HCT116 (cell line): ENCODE results near the gene OPRL1. TPM values are rescaled to one million over a fixed set of nuclear protein-coding genes. Genes with fewer than 3 reads are reported as not detected.

Experiments
- ATAC-seq: fragments of 200-7000 bp; cut with Tn5 transposase; 2 replicates; pipeline ENCODE4 v1.9.1; 2020; ENCODE audit warnings: mild to moderate bottlenecking, moderate library complexity
- BruUV-seq: library from RNA; stranded (reverse); fragments of 400-500 nt; replicated peaks from 2 replicates; lab custom pipeline; 2021; lab: Mats Ljungman, UMichigan
- CTCF ChIA-PET: fragments of 300-600 bp; sonication (Branson Sonifier 250); formaldehyde crosslinking; loops from one replicate; lab custom pipeline; 2021; ENCODE audit warnings: antibody characterized with exemption; lab: Charles Lee
- POLR2A ChIA-PET: fragments of 300-600, 350-600 bp; sonication (Branson Sonifier 250); formaldehyde crosslinking; loops from one replicate; lab custom pipeline; 2021; ENCODE audit warnings: antibody characterized with exemption; lab: Charles Lee
- RAD21 ChIA-PET, 2 experiments: fragments of 300-600 bp; sonication (Branson Sonifier 250); formaldehyde crosslinking; loops; one replicate each; lab custom pipeline; 2023; ENCODE audit warnings: low total read pairs in 2 of 2; ENCODE audit not compliant: uncharacterized antibody in 2 of 2, unreplicated experiment in 2 of 2, low non-redundant PET in 1 of 2; lab: Charles Lee
- DNase-seq: peaks from one replicate; pipeline ENCODE4 v3.0.0-alpha.2; 2010; ENCODE audit warnings: low read depth, low spot score
- H2AFZ ChIP-seq: fragments of 200-600 bp; shearing (Covaris generic), sonication (generic); 2 replicates; pipeline ENCODE4 v1.6.1; 2017; ENCODE audit warnings: low read depth, mixed run types, mixed read lengths, antibody characterized with exemption, low read length; ENCODE audit not compliant: poor library complexity, severe bottlenecking
- H3K27ac ChIP-seq: 2 replicates; pipeline ENCODE4 v1.5.1; 2012; ENCODE audit warnings: low read depth, low read length
- H3K27me3 ChIP-seq: fragments of 200-600 bp; sonication (generic); 2 replicates; pipeline ENCODE4 v1.6.1; 2016; ENCODE audit warnings: mixed run types, low read length, mixed read lengths; ENCODE audit not compliant: insufficient read depth
- H3K36me3 ChIP-seq, 2 experiments: fragments of 200-500 bp in 1 of 2; fragments of 200-600 bp in 1 of 2; sonication (Bioruptor generic) in 1 of 2; sonication (generic) in 1 of 2; 2 replicates each; pipeline versions ENCODE4 v1.5.1 to v1.6.1; 2014 to 2016; ENCODE audit warnings: low read length in 2 of 2, inconsistent platforms in 1 of 2, mixed read lengths in 1 of 2, mixed run types in 1 of 2; ENCODE audit not compliant: insufficient read depth in 2 of 2, control insufficient read depth in 1 of 2
- H3K4me1 ChIP-seq, 2 experiments: fragments of 200-600 bp in 1 of 2; sonication (generic) in 1 of 2; 2 replicates each; pipeline versions ENCODE4 v1.5.1 to v1.6.1; 2012 to 2017; ENCODE audit warnings: low read length in 2 of 2, inconsistent platforms in 1 of 2, mild to moderate bottlenecking in 1 of 2, mixed read lengths in 1 of 2, mixed run types in 1 of 2, moderate library complexity in 1 of 2; ENCODE audit not compliant: insufficient read depth in 2 of 2, control insufficient read depth in 1 of 2
- H3K4me2 ChIP-seq: fragments of 200-600 bp; sonication (generic); 2 replicates; pipeline ENCODE4 v1.6.1; 2017; ENCODE audit warnings: mixed run types, low read length, mixed read lengths
- H3K4me3 ChIP-seq, 2 experiments: fragments of 200-600 bp in 1 of 2; sonication (generic) in 1 of 2; replicated peaks in 1 of 2; 2 replicates each; pipeline ENCODE4 v1.5.1; 2011 to 2016; ENCODE audit warnings: low read length in 2 of 2, control low read depth in 1 of 2, low read depth in 1 of 2, mild to moderate bottlenecking in 1 of 2, mixed read lengths in 1 of 2, mixed run types in 1 of 2
- H3K79me2 ChIP-seq: fragments of 200-600 bp; sonication (generic); 2 replicates; pipeline ENCODE4 v1.6.1; 2017; ENCODE audit warnings: mild to moderate bottlenecking, mixed run types, low read length, moderate library complexity, mixed read lengths; ENCODE audit not compliant: insufficient read depth
- H3K9ac ChIP-seq: fragments of 200-600 bp; sonication (generic); 2 replicates; pipeline ENCODE4 v1.6.1; 2016; ENCODE audit warnings: low read length, mixed read lengths
- H3K9me2 ChIP-seq: fragments of 200-600 bp; sonication (generic), shearing (Covaris generic); 2 replicates; pipeline ENCODE4 v1.6.1; 2017; ENCODE audit warnings: mixed run types, mild to moderate bottlenecking, moderate library complexity; ENCODE audit not compliant: insufficient read depth
- H3K9me3 ChIP-seq, 2 experiments: fragments of 200-500 bp in 1 of 2; fragments of 200-600 bp in 1 of 2; sonication (Bioruptor generic) in 1 of 2; sonication (generic) in 1 of 2; 2 replicates each; pipeline ENCODE4 v1.6.1; 2014 to 2017; ENCODE audit warnings: low read length in 2 of 2, mixed read lengths in 2 of 2, inconsistent platforms in 1 of 2, low read depth in 1 of 2, mild to moderate bottlenecking in 1 of 2, mixed run types in 1 of 2, moderate library complexity in 1 of 2; ENCODE audit not compliant: control insufficient read depth in 1 of 2, insufficient read depth in 1 of 2
- H4K20me1 ChIP-seq: fragments of 200-600 bp; sonication (generic), shearing (Covaris generic); 2 replicates; pipeline ENCODE4 v1.6.1; 2017; ENCODE audit warnings: mixed run types, mild to moderate bottlenecking, moderate library complexity; ENCODE audit not compliant: insufficient read depth
- ATF3 ChIP-seq: IDR thresholded peaks from 2 replicates; pipeline ENCODE4 v1.6.1; 2012
- CEBPB ChIP-seq: IDR thresholded peaks from 2 replicates; pipeline ENCODE4 v1.6.1; 2012; ENCODE audit warnings: low read depth
- CTCF ChIP-seq, 3 experiments: fragments of 200-600 bp in 1 of 3; sonication (generic) in 1 of 3; IDR thresholded peaks in 2 of 3; conservative IDR thresholded peaks in 1 of 3; 2 replicates each; pipeline ENCODE4 v1.5.1; 2012 to 2017; ENCODE audit warnings: low read depth in 2 of 3, low read length in 2 of 3, antibody characterized with exemption in 1 of 3, borderline replicate concordance in 1 of 3, control low read depth in 1 of 3, mild to moderate bottlenecking in 1 of 3, mixed read lengths in 1 of 3, mixed run types in 1 of 3, moderate library complexity in 1 of 3; ENCODE audit not compliant: insufficient read depth in 1 of 3
- EGR1 ChIP-seq: IDR thresholded peaks from 2 replicates; pipeline ENCODE4 v1.6.1; 2012; ENCODE audit warnings: low read depth
- EZH2phosphoT487 ChIP-seq: fragments of 200-600 bp; IDR thresholded peaks from 2 replicates; pipeline ENCODE4 v1.6.1; 2018; ENCODE audit warnings: antibody characterized with exemption, borderline replicate concordance
- FOSL1 ChIP-seq: IDR thresholded peaks from 2 replicates; pipeline ENCODE4 v1.6.1; 2012; ENCODE audit warnings: low read depth
- JUND ChIP-seq: IDR thresholded peaks from 2 replicates; pipeline ENCODE4 v1.6.1; 2012
- MAX ChIP-seq: IDR thresholded peaks from 2 replicates; pipeline ENCODE4 v1.6.1; 2012
- POLR2AphosphoS5 ChIP-seq: IDR thresholded peaks from 2 replicates; pipeline ENCODE4 v1.6.1; 2011; ENCODE audit warnings: mild to moderate bottlenecking, low read depth, low read length, moderate library complexity
- RAD21 ChIP-seq: IDR thresholded peaks from 2 replicates; pipeline ENCODE4 v1.6.1; 2012; ENCODE audit warnings: low read depth, mild to moderate bottlenecking
- REST ChIP-seq: IDR thresholded peaks from 2 replicates; pipeline ENCODE4 v1.6.1; 2012; ENCODE audit warnings: low read depth
- SP1 ChIP-seq: IDR thresholded peaks from 2 replicates; pipeline ENCODE4 v1.6.1; 2012; ENCODE audit warnings: low read depth
- intact Hi-C: fragments of 100-400 bp; cut with micrococcal nuclease; formaldehyde crosslinking; loops from 2 replicates; pipeline ENCODE4 v1.10.0; 2022
- total RNA-seq: library from RNA; stranded (reverse); gene quantifications from one replicate; pipeline ENCODE4 v1.2.1, GENCODE V29; 2021; ENCODE audit not compliant: unreplicated experiment

Gene OPRL1
- total RNA-seq, 1 experiment from 2014 or later, result 1.6 TPM

GRCh38 chr20:64051033-64051452 lies 28.8 kb upstream of the OPRL1 start:
- H3K4me1 ChIP-seq, result peaks cover 16 to 36% of the 10 kb centered on the region in 2 experiments
- no peaks in the 10 kb centered on the region for H3K79me2 ChIP-seq
- H3K9me3 ChIP-seq, result no peaks in the 10 kb centered on the region
- ChIA-PET POLR2A (interaction anchor here (0.6 kb wide), 1 partner anchor 477 kb away, joined by 3 read pairs; no protein-coding TSS in a partner anchor), RAD21 (no interaction called here), CTCF (interaction anchor here (0.8 kb wide), 1 partner anchor 13 kb away, joined by 3 read pairs; no protein-coding TSS in a partner anchor)
- no peak overlapping the region for H3K27ac ChIP-seq
- H3K4me3 ChIP-seq, result no peak overlapping the region
- H3K36me3 ChIP-seq, result no peaks in the 10 kb centered on the region
- no peaks in the 10 kb centered on the region for H3K27me3 ChIP-seq
- H3K9me2 ChIP-seq, result no peaks in the 10 kb centered on the region
- ATAC-seq, result no peak
- BruUV-seq, result no TSS peak
- intact Hi-C loops, result loop anchor here (10.0 kb wide), 1 partner anchor 346 kb away; the partner anchor contains the start of genes ARFRP1 and ZGPAT
- TF ChIP-seq RAD21 (no peak), CEBPB (no peak), EZH2phosphoT487 (no peak), CTCF (IDR thresholded peaks at IDR 0.05 in 2 of 3, conservative IDR thresholded peaks at IDR 0.05 in 1 of 3; ENCODE audit: borderline replicate concordance in 1 of 3, insufficient read depth in 1 of 3, low read depth in 2 of 3, low read length in 2 of 3) (no peak), REST (no peak), MAX (no peak), POLR2AphosphoS5 (no peak), SP1 (no peak), ATF3 (no peak), FOSL1 (no peak), JUND (no peak), EGR1 (no peak)
- no peak overlapping the region for H3K4me2 ChIP-seq
- no peak overlapping the region for H3K9ac ChIP-seq
- no peak overlapping the region for H2AFZ ChIP-seq
- no peak for DNase-seq
- H4K20me1 ChIP-seq, result no peaks in the 10 kb centered on the region
